Measurements from ENCODE around the gene FOXP4.

GRCh38 chr6:41614715-41615114 is 68.5 kb downstream of the FOXP4 start:
- TF ChIP-seq CTCF (IDR thresholded peaks at IDR 0.05): no peak
- no peak for TF ChIP-seq POLR2A (IDR thresholded peaks at IDR 0.05)
